ENCODE data around the gene CYBC1.
"Not testable (repeated sequence)": the region's sequence is repeated elsewhere in the genome, so short reads cannot be mapped to it uniquely, and the experiment has no call there.

Gene CYBC1

GRCh38 chr17:82433560-82434215, 16.9 kb downstream of the CYBC1 start:
- DNase-seq: no peak

- no peak for DNase-seq
These were observed 18.5 kb downstream of the CYBC1 start for GRCh38 chr17:82432017-82432416.

DNA sequence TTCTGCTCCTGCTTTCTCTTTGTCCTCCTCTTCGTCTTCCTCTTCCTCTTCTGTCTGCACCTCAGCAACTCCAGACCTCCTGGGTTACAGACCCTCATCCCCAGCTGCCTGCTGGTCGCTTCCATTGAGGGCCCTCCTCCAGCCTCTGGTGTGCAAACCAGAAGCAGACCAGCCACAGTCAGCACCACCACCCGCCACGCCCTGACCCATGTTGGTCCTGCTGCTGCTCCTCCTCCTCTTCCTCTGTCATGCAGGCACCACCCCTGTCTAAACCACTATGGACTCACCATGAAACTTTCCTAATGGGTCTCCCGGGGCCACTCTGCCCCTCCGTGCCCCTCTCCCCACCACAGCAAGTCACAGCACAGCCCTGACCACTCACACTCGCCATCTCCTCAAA, 20.7 kb downstream of the CYBC1 start:
- DNase-seq: no peak

GRCh38 chr17:82428546-82428945, 22.0 kb downstream of the CYBC1 start:
- no peak for DNase-seq

GRCh38 chr17:82424863-82425159, 25.7 kb downstream of the CYBC1 start:
- DNase-seq: no peak

DNA sequence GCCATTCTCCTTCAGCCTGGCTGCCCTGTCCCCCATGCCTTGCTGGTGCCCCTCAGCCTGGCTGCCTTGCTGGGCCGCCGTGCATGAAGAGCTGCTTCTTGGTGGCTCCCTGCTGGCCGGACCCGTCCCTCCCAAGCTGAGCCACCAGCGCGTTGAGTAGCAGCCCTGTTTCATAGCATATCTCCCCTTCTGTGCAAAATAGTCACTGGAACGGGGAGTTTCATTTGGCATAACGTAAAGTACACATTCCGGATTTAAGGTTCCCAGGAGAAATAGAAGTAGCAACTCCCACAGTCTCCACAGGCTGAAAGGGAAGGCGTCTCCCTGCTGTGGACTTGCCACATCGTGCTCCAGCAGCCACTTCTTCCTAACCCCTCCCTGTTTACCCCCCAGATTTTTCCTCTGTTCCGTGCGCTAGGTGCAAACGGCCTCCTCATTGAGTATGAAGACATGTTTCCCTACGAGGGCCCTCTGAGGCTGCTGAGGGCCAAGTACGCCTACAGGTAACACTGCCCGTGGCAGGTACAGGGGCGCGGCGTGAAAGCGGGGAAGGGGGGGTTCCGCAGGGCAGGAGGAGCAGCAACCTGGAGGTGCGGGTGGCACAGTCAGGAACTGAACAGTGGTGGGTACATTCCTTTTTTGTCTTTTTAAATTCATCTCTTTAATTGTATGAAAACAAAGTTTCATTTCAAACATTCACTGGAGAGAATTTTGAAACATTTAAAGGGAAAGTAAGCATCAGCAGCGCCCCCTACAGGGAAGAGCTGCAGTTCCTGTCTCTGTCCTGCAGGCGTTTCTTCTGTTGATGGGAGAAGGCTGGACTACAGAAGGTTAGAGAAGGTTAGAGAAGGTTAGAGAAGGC, 26.3 kb downstream of the CYBC1 start:
- DNase-seq: no peak

DNA sequence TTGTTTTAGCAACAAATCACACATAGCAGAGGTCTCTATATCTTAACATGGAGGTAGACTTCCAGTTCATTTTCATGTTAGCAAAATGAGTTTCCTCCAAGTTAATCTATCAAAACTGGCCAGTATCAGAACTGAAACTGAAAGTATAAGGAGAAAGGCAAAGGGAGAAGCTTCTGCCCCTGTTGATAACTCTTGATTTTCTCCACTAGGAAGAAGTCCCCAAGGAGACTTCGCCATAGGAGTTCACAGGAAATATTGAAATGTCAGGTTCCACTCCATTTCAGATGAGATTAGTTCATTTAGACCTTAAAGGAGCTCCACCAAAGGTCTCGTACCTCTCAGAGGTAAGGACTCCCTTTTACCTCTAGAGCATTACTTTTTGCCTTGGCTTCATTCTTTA, 31.0 kb downstream of the CYBC1 start:
- no peak for DNase-seq

DNA sequence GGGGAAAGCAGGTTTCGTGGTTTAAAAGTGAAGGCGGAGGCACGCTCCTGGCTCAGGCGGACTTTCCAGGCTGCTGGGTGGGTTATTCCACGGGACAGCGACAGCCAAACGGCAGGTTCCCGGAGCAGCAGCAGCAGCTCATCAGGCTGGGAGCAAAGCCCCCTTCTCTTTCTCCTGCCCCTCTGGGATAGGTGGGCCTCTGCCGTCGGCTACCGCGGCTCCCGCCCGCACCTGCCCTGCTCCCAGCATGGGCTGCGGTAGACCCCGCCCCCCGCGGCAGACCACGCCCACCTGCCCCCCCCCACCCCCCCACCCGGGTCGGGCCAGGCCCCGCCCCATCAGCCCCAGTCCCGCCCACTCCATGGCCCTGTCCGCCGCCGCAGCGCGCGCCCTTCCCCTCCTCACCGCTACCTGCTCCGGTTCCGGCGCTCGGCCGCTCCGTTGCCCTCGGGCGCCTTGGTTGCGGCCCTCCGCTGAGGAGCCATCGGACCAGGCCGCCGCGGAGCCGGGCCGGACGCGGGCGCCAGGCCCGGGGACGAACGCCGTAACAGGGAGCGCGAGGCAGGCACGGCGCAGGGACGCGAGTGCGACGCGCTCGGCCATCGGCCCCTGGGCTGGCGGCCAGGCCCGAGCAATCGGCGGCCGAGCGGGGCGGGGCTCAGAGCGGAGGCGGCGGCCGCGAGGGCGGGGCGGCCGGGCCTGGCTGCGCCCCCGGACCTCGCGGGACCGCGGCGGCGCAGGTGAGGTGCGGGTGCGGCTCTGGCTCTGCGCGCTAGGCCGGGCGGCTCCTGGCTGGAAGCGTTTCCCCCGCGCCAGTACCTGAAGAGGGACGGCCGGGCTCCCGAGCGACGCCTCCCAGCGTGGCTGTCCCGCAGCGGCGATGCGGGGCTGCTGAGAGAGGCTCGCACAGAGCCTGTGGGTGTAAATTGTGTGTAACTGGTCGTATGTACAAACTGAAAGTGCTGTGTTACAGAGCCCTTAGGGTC, 32.3 kb downstream of the CYBC1 start, which contains the start of the genes HEXD and OGFOD3:
HEXD (plus strand) TSS at position 347 of the 986 bp plus-strand sequence. CDS start 1,453 bp downstream, outside the sequence.
OGFOD3 (minus strand) TSS at position 586 of the 986 bp plus-strand sequence; CDS start at position 485, 101 bp downstream.
- DNase-seq: peak; percentile 65

- DNase-seq: no peak
These were observed 33.8 kb downstream of the CYBC1 start for GRCh38 chr17:82416771-82417170.

GRCh38 chr17:82416264-82416663, 34.3 kb downstream of the CYBC1 start:
- DNase-seq: no peak

DNA sequence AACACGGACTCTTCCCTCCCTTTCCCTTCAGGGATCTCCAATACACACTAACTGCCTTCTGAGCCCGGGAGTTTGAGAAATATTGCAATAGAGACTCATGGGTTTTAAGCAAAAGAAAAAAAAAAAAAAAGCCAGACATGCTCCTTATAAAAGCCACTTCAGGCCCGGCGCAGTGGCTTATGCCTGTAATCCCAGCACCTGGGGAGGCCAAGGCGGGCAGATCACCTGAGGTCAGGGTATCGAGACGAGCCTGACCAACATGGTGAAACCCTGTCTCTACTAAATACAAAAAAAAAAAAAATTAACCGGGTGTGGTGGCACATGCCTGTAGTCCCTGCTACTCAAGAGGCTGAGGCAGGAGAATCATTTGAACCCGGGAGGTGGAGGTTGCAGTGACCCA, 34.8 kb downstream of the CYBC1 start:
- DNase-seq: no peak

- no peak for DNase-seq
These were observed 35.2 kb downstream of the CYBC1 start for GRCh38 chr17:82415336-82415735.

- peak; percentile 54 for DNase-seq
These were observed 35.8 kb downstream of the CYBC1 start for GRCh38 chr17:82414548-82415281.

DNA sequence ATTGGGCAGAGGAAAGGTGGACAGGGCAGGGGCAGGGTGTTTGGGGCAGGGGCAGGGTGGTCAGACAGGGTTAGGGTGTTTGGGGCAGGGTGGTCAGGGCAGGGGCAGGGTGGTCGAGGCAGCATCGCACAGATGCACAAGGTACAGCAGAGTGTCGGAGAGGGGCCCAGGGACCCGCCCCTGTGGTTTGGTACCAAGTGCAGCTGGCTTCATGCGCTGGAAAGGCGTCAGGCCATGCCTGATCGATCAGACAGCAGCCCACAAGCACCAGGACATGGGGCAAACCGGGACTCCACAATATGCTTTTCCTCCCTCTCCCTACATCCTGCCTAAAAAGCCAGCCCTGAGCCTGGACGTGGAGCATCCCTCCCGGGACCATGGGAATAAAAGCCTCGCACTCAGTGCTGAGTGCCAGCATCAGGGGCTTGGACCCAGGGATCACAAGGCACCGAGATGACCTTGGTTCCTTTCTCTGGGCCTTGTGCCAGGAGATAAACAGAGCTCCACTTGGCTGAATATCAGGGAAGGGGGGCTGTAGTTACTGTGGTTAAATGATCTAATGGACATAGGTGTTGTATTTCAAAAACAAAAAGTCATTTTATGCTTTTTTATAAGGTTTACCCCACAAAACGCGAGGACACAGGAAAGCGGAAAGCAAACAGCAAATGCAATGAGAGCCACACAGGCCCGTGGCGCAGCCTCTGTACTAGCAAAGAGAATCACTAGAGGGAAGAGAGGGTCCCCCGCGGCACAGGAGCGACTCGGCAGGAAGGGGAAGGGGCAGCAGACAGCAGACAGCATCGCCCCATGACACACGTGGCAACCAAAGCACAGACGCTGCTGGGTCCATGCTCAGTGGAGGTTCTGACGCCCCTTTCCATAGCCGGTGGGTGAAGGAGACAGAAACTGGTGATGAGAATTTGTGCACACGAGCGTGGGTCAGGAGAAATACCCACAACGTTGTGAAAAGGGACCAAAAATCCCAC, 37.7 kb downstream of the CYBC1 start:
- no peak for DNase-seq

- DNase-seq: not testable (repeated sequence)
These were observed 38.5 kb downstream of the CYBC1 start for GRCh38 chr17:82412081-82412480.

DNA sequence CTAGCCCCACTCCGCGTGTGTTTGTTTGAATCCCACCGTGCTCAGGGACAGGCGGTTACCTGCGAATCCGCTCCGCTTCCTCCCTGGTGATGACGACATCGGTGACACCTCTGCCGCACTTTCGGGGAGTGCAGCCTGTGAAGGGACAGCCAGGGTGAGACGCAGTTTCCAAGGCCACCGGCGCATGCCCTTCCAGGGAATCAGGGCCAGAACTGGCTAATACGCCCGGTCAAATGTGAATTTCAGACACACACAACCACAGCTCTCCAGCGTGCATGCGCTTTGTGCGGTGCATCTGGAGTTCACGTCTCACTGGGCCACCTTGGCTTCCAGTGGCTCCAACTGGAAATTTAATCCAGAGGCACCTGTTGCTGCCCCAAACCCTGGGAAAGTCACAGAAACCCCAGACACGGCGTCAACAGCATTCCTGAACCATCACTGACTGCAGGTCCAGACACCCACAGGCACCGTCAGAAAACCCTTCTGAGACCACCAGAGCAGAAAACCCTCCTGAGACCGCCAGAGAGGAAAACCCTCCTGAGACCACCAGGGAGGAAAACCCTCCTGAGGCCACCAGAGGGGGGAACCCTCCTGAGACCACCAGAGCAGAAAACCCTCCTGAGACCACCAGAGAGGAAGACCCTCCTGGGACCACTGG, 39.0 kb downstream of the CYBC1 start:
- no peak for DNase-seq

- no peak for DNase-seq
These were observed 40.4 kb downstream of the CYBC1 start for GRCh38 chr17:82410014-82410716.

DNA sequence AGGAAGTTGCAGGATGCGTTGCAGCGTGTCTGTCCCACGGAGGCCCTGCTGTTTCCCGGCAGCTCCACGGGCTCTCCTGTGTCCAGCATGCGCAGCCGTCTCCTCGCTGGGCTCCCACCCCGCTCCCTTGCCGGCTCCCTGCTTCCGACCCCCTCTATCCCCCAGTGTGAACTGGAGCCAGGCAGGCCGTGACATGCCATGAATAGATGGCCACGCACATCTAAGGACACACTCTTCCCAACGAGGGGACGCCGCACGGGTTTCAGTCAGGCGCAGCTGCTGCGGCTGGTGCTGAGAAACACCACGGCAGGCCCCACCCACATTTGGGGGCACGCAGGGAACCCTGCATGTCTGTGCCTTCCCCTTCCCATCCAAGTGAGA, 41.6 kb downstream of the CYBC1 start:
- no peak for DNase-seq

GRCh38 chr17:82408288-82408937, 42.1 kb downstream of the CYBC1 start:
- no peak for DNase-seq
